Adrenal gland (tissue), 12 donors: ENCODE results near the gene ZNF19. TPM values are rescaled to one million over a fixed set of nuclear protein-coding genes. Genes with fewer than 3 reads are reported as not detected.
"Not testable (repeated sequence)": the region's sequence is repeated elsewhere in the genome, so short reads cannot be mapped to it uniquely, and the experiment has no call there.

Experiments used
- DNase-seq, 7 donors: peaks; one replicate each; pipeline ENCODE4 v3.0.0-alpha.2; 2019 to 2020
- H3K27ac ChIP-seq, 5 donors: fragments of 200-600 bp; sonication (generic) in 4 of 5; 1 replicate in 3 of 5; 2 replicates in 2 of 5; pipeline versions ENCODE4 v1.5.1 to v1.8.0; 2016 to 2020; ENCODE audit warnings: mild to moderate bottlenecking in 1 of 5
- H3K27me3 ChIP-seq: fragments of 200-600 bp; 2 replicates; pipeline ENCODE4 v1.8.0; 2021
- H3K36me3 ChIP-seq, 2 donors: fragments of 200-600 bp; replicated peaks in 1 of 2; 1 replicate in 1 of 2; 2 replicates in 1 of 2; pipeline versions ENCODE4 v1.5.1 to v1.8.0; 2018 to 2022
- H3K4me1 ChIP-seq, 2 donors: fragments of 200-600 bp; replicated peaks in 1 of 2; 1 replicate in 1 of 2; 2 replicates in 1 of 2; pipeline versions ENCODE4 v1.5.1 to v1.8.0; 2018 to 2021
- H3K4me3 ChIP-seq, 4 donors: fragments of 200-600 bp; sonication (generic) in 3 of 4; one replicate each; pipeline ENCODE4 v1.5.1; 2016 to 2018
- H3K9me3 ChIP-seq, 3 donors: fragments of 200-600 bp; sonication (generic) in 1 of 3; replicated peaks in 1 of 3; 1 replicate in 2 of 3; 2 replicates in 1 of 3; pipeline versions ENCODE4 v1.5.1 to v1.8.0; 2016 to 2021
- POLR2A ChIP-seq, 2 donors: fragments of 450-650 bp; IDR thresholded peaks; one replicate each; pipeline ENCODE4 v1.6.1; 2017; ENCODE audit warnings: antibody characterized with exemption in 2 of 2, mild to moderate bottlenecking in 2 of 2, moderate library complexity in 1 of 2
- WGBS, 4 donors: extraction: QIAGEN DNeasy Blood & Tissue Kit in 2 of 4; methylation state at CpG; one replicate each; pipeline versions ENCODE4 v1.1.5 to v1.1.7; 2013 to 2017; 5-methylcytosine and 5-hydroxymethylcytosine counted together
- intact Hi-C, 2 donors: fragments of 100-400 bp; cut with DNase I; formaldehyde crosslinking; loops; one replicate each; pipeline versions ENCODE4 v1.14.1 to v1.15.0; 2022 to 2023
- polyA plus RNA-seq, 3 donors: library from polyadenylated mRNA; stranded (reverse); fragments of 200-250 nt in 2 of 3; fragments of 350-450 nt in 1 of 3; fragmentation: Illumina TruSeq in 1 of 3; extraction: RNeasy Lipid Tissue Mini Kit (QIAGEN cat#74804) in 1 of 3; gene quantifications; one replicate each; pipeline ENCODE4 v1.2.3, GENCODE V29; 2013 to 2014
- total RNA-seq, 9 donors: library from RNA; depleted of rRNA in 4 of 9; stranded (reverse); fragments of >200 nt in 4 of 9; fragments of 120-200 nt in 1 of 9; fragmentation: NEBNext Ultra II Directional in 1 of 9; extraction: Animal tissue kit (Norgen Biotek cat#: 25700) in 1 of 9; gene quantifications; one replicate each; pipeline versions ENCODE4 v1.1.0 to v1.2.4, GENCODE V29; 2013 to 2023
- TF ChIP-seq, protein P1 (sequence below), 6 experiments: fragments of 450-650 bp in 4 of 6; fragments of 200-600 bp in 2 of 6; sonication (generic) in 1 of 6; IDR thresholded peaks; 1 replicate in 5 of 6; 2 replicates in 1 of 6; pipeline versions ENCODE4 v1.5.1 to v1.8.0; 2016 to 2021; ENCODE audit warnings: antibody characterized with exemption in 6 of 6, mild to moderate bottlenecking in 2 of 6, moderate library complexity in 1 of 6
- donor health status: healthy with polysubstance abuse.
- donor health status: Bipolar disorder and iron deficiency.
- donor health status: DM: yes; HTN: yes; CAD: no.
- donor health status: DM: no; HTN: no; CAD: no.
- donor health status: DM: no; HTN: no; CAD: no.
- donor health status: DM: yes; HTN: yes; CAD: no.

Gene ZNF19
- total and polyA plus RNA-seq, 12 donors = 0.24 to 10.4 (median 4.9) TPM

DNA sequence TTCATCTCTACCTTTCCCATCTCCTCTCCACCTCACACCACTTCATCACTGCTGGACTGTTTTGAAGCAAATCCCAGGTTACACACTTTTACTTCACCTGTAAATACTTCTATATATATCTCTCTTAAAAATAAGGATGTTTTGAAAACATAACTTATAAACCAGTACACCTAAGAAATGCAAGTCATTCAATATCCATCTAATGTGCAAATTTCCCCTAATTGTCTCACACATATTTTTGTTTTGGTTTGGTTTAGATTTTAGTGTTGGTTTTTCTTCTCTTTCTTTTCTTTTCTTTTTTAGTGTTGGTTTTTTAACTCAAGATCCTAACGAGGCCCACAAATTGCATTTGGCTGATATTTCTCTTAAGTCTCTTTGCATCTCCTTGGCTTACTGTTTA is 17.9 kb upstream of the ZNF19 start:
- no peak for DNase-seq

DNA sequence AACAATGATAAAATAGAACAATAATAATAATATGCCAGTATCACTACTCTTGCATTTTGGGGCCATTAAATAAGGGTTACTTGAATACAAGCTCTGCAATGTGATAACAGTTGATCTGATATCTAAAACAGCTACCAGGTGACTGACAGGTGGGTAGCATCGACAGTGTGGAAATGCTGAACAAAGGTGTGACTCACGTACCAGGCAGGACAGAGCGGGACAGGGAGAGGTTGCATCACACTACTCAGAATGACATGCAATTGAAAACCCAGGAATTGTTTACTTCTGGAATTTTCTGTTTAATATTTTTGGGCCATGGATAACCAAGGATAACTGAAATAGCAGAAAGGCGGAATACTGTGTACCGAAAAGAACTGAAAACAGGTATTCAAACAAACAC is 15.8 kb upstream of the ZNF19 start:
- no peak for DNase-seq
- 87 to 94% (median 89%) methylated on average over 5 of the region's 5 CpGs for WGBS, 4 donors
- H3K9me3 ChIP-seq = no peaks in the 10 kb centered on the region
- no peak overlapping the region for H3K27ac ChIP-seq
- H3K36me3 ChIP-seq = no peaks in the 10 kb centered on the region
- no peaks in the 10 kb centered on the region for H3K4me1 ChIP-seq
- no peaks in the 10 kb centered on the region for H3K27me3 ChIP-seq
- intact Hi-C loops = loop anchor here (5.0 kb wide), 1 partner anchor 93 kb away; no protein-coding TSS in a partner anchor
- no peak for TF ChIP-seq POLR2A (IDR thresholded peaks at IDR 0.05)
- TF ChIP-seq, protein P1, sequence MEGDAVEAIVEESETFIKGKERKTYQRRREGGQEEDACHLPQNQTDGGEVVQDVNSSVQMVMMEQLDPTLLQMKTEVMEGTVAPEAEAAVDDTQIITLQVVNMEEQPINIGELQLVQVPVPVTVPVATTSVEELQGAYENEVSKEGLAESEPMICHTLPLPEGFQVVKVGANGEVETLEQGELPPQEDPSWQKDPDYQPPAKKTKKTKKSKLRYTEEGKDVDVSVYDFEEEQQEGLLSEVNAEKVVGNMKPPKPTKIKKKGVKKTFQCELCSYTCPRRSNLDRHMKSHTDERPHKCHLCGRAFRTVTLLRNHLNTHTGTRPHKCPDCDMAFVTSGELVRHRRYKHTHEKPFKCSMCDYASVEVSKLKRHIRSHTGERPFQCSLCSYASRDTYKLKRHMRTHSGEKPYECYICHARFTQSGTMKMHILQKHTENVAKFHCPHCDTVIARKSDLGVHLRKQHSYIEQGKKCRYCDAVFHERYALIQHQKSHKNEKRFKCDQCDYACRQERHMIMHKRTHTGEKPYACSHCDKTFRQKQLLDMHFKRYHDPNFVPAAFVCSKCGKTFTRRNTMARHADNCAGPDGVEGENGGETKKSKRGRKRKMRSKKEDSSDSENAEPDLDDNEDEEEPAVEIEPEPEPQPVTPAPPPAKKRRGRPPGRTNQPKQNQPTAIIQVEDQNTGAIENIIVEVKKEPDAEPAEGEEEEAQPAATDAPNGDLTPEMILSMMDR (IDR thresholded peaks at IDR 0.05) = no peak
- no peak overlapping the region for H3K4me3 ChIP-seq

More for the DNA sequence above, 17.9 kb upstream of the ZNF19 start:
- Histone ChIP-seq H3K27ac (no peak overlapping the region), H3K4me3 (no peak overlapping the region), H3K9me3 (no peaks in the 10 kb centered on the region), H3K4me1 (no peaks in the 10 kb centered on the region), H3K27me3 (no peaks in the 10 kb centered on the region), H3K36me3 (no peaks in the 10 kb centered on the region)
- no peak for TF ChIP-seq POLR2A (IDR thresholded peaks at IDR 0.05)
- TF ChIP-seq, protein P1 (IDR thresholded peaks at IDR 0.05) = no peak
- intact Hi-C loops = no loop called here
- 52 to 78% (median 64%) methylated on average over 1 of the region's 1 CpG for WGBS, 4 donors

DNA sequence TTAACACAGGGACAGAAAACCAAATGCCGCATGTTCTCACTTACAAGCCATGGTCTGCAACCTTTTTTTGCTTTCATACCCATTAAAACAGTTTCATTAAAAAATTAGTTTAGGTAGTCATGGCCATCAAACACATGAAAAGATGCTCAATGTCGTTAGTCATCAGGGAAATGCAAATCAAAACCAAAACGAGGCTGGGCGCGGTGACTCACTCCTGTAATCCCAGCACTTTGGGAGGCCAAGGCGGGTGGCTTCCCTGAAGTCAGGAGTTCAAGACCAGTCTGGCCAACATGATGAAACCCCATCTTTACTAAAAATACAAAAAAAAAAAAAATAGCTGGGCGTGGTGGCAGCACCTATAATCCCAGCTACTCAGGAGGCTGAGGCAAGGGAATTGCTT is 14.9 kb upstream of the ZNF19 start:
- H3K4me1 ChIP-seq, H3K9me3 ChIP-seq, H3K4me3 ChIP-seq, H3K27me3 ChIP-seq, DNase-seq, H3K27ac ChIP-seq, H3K36me3 ChIP-seq: not testable (repeated sequence)
- intact Hi-C loops = loop anchor here (5.0 kb wide), 1 partner anchor 92 kb away; no protein-coding TSS in a partner anchor
- 75 to 80% (median 76%) methylated on average over 7 of the region's 7 CpGs for WGBS, 4 donors

DNA sequence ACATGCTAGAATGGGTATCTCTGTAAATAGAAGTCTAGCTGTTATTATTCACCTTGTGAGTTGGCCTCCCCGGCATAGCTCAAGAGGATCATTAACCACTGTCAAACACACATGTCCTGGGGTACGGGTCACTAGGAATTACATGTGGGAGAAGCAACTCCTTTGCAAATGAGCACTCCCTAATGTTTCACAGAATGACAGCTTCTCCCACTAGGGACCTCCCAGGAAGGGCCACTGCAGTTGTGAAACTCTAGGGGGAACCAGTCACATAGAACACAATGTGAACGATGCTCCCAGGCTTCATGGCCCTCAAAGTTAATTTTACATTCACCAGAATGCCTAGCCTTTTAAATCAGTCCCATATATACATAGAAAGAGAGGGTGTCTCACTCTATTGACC is 12.4 kb upstream of the ZNF19 start:
- Histone ChIP-seq H3K27me3 (no peaks in the 10 kb centered on the region), H3K9me3 (no peaks in the 10 kb centered on the region), H3K27ac (no peak overlapping the region), H3K4me3 (no peak overlapping the region), H3K4me1 (no peaks in the 10 kb centered on the region), H3K36me3 (no peaks in the 10 kb centered on the region)
- TF ChIP-seq, protein P1 (IDR thresholded peaks at IDR 0.05) = no peak
- TF ChIP-seq POLR2A (IDR thresholded peaks at IDR 0.05) = no peak
- WGBS, 4 donors = 39 to 51% (median 43%) methylated on average over 3 of the region's 3 CpGs
- no peak for DNase-seq
- intact Hi-C loops = loop anchor here (5.0 kb wide), 1 partner anchor 89 kb away; no protein-coding TSS in a partner anchor

DNA sequence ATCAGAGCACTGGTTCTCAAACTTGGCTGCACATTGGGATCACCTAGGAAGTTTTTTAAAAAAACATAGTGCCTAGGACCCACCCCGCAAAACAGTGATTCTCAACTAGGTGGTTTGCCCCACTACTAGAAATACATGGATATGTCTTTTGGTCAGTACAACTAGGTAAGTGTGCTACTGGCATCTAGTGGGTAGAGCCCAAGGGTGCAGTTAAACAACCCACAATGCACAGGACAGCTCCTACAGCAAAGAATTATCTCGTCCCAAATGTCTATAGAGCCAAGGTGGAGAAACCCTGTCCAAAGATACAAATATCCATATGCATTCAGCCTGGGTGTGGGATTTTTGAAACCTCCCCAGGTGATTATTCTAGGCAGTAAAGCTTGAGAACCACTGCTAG is 11.8 kb upstream of the ZNF19 start:
- 71 to 82% (median 77%) methylated on average over 2 of the region's 2 CpGs for WGBS, 4 donors
- DNase-seq = no peak
- Histone ChIP-seq H3K27ac (no peak overlapping the region), H3K36me3 (no peaks in the 10 kb centered on the region), H3K9me3 (no peaks in the 10 kb centered on the region), H3K4me3 (no peak overlapping the region), H3K27me3 (no peaks in the 10 kb centered on the region), H3K4me1 (no peaks in the 10 kb centered on the region)
- no peak for TF ChIP-seq POLR2A (IDR thresholded peaks at IDR 0.05)
- TF ChIP-seq, protein P1 (IDR thresholded peaks at IDR 0.05) = no peak
- intact Hi-C loops = loop anchor here (5.0 kb wide), 1 partner anchor 89 kb away; no protein-coding TSS in a partner anchor
